Mesendoderm (in vitro differentiated cells): Measurements from ENCODE around the gene CTNNA2.

Experiments
- DNase-seq: peaks from one replicate; pipeline ENCODE4 v3.0.0; 2013
- H2AK5ac ChIP-seq: 2 replicates; pipeline ENCODE4 v1.6.1; 2013; ENCODE audit warnings: low read length, inconsistent platforms
- H2BK120ac ChIP-seq: 2 replicates; pipeline ENCODE4 v1.6.1; 2013; ENCODE audit warnings: low read depth, mild to moderate bottlenecking, low read length, moderate library complexity, mixed read lengths
- H2BK15ac ChIP-seq: replicated peaks from 2 replicates; pipeline ENCODE4 v1.6.1; 2013; ENCODE audit warnings: low read depth, mild to moderate bottlenecking, moderate library complexity
- H2BK5ac ChIP-seq: 2 replicates; pipeline ENCODE4 v1.6.1; 2013; ENCODE audit warnings: low read length, inconsistent platforms
- H3K18ac ChIP-seq: 2 replicates; pipeline ENCODE4 v1.6.1; 2013; ENCODE audit warnings: mild to moderate bottlenecking, low read length, mixed read lengths
- H3K23ac ChIP-seq: one replicate; pipeline ENCODE4 v1.6.1; 2013; ENCODE audit warnings: low read length
- H3K27ac ChIP-seq: 2 replicates; pipeline ENCODE4 v1.5.1; 2013; ENCODE audit warnings: low read depth, mild to moderate bottlenecking, inconsistent platforms, low read length, moderate library complexity
- H3K27me3 ChIP-seq: 2 replicates; pipeline ENCODE4 v1.6.1; 2013; ENCODE audit warnings: low read length, control low read depth, mild to moderate bottlenecking, inconsistent platforms; ENCODE audit not compliant: insufficient read depth, poor library complexity
- H3K36me3 ChIP-seq: 2 replicates; pipeline ENCODE4 v1.6.1; 2013; ENCODE audit warnings: low read length, inconsistent platforms; ENCODE audit not compliant: control insufficient read depth, insufficient read depth
- H3K4ac ChIP-seq: one replicate; pipeline ENCODE4 v1.6.1; 2013; ENCODE audit warnings: low read depth, mild to moderate bottlenecking, low read length, moderate library complexity
- H3K4me1 ChIP-seq: 2 replicates; pipeline ENCODE4 v1.6.1; 2013; ENCODE audit warnings: low read depth, low read length, inconsistent platforms; ENCODE audit not compliant: control insufficient read depth
- H3K4me2 ChIP-seq: 2 replicates; pipeline ENCODE4 v1.6.1; 2013; ENCODE audit warnings: low read length
- H3K4me3 ChIP-seq: 2 replicates; pipeline ENCODE4 v1.5.1; 2013; ENCODE audit warnings: mild to moderate bottlenecking, low read length
- H3K56ac ChIP-seq: one replicate; pipeline ENCODE4 v1.6.1; 2013; ENCODE audit warnings: low read length
- H3K79me1 ChIP-seq: 2 replicates; pipeline ENCODE4 v1.6.1; 2013; ENCODE audit warnings: low read length, inconsistent platforms
- H3K79me2 ChIP-seq: 2 replicates; pipeline ENCODE4 v1.6.1; 2013; ENCODE audit warnings: mild to moderate bottlenecking, low read length; ENCODE audit not compliant: control insufficient read depth, insufficient read depth
- H3K9ac ChIP-seq: 2 replicates; pipeline ENCODE4 v1.6.1; 2013; ENCODE audit warnings: low read length, inconsistent platforms
- H4K5ac ChIP-seq: one replicate; pipeline ENCODE4 v1.6.1; 2013; ENCODE audit warnings: low read length
- H4K8ac ChIP-seq: one replicate; pipeline ENCODE4 v1.6.1; 2013; ENCODE audit warnings: low read depth, mild to moderate bottlenecking, control low read depth, low read length, moderate library complexity
- WGBS: extraction: QIAGEN DNeasy Blood & Tissue Kit; methylation state at CpG from one replicate; pipeline ENCODE4 v1.1.7; 2013; ENCODE audit warnings: low lambda C conversion rate, missing lambda C conversion rate; ENCODE audit not compliant: insufficient coverage; ENCODE audit errors: extremely low coverage; 5-methylcytosine and 5-hydroxymethylcytosine counted together

CTNNA2 gene

DNA sequence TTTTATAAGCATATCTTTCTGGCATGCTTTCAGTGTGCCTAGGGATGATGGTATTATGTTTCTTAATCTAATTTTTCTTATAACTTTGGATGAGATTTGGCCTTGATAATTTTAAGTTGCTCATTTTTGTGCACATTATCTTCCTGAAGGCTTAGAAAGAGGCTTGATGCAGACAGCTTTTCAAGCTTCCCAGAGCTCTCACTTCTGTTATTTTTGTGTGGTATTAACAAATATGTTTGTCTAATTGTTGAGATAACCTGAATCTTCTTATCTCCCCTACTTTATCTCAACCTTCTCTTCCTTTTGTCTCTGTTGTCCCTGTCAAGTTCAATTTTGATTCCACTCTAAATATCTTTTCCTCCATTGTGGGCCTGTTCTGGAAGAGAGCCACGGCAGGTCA, 904.9 kb downstream of the CTNNA2 start:
- Histone ChIP-seq H2AK5ac (no peak overlapping the region), H3K79me2 (no peaks in the 10 kb centered on the region), H4K5ac (no peak overlapping the region), H4K8ac (no peak overlapping the region), H3K27ac (no peak overlapping the region), H2BK120ac (no peak overlapping the region), H3K4me3 (no peak overlapping the region), H3K56ac (no peak overlapping the region), H3K23ac (no peak overlapping the region), H3K79me1 (no peaks in the 10 kb centered on the region), H3K4ac (no peak overlapping the region), H3K4me2 (no peak overlapping the region), H3K9ac (no peak overlapping the region), H3K36me3 (no peaks in the 10 kb centered on the region), H3K18ac (no peak overlapping the region), H2BK5ac (no peak overlapping the region), H2BK15ac (no peak overlapping the region), H3K27me3 (no peaks in the 10 kb centered on the region), H3K4me1 (no peaks in the 10 kb centered on the region)
- DNase-seq: no peak
- no CpG with 5 or more reads among the region's 1 CpG for WGBS

DNA sequence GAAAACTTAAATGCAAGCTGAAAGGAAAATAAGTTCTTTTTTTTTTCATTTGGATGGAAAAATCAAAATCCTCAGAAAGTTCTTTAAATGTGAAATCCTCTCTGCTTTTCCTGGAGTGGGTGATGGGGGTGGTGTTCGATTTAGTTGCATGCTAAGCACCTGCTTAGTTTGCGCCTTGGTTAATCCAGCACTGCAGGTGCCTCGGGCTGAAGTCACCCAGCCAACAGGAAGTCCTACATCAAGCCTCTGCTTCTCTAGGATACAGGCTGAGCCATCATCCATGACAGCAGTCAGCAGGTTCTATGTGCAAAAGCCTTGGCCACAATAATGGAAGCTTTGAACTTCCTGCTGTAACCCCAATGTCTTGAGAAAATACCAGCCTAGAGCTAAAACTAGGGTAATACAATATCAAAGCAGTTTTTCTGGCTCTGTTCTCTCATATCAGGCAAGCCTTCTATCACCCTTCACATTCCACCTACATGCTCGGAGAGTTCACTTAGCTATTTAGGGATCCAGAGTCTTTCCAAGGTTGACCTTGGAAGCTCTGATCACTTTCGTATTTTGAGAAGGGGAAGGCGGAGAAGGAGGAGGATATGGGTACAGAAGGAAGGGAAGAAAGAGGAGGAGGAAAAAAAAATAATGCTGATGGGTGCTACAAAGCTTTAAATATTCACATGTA, 907.8 kb downstream of the CTNNA2 start:
- H3K4me2 ChIP-seq: no peak overlapping the region
- H3K27ac ChIP-seq: no peak overlapping the region
- H2AK5ac ChIP-seq: no peak overlapping the region
- H3K9ac ChIP-seq: no peak overlapping the region
- H4K5ac ChIP-seq: no peak overlapping the region
- no peak overlapping the region for H3K4ac ChIP-seq
- no peak overlapping the region for H2BK120ac ChIP-seq
- no peaks in the 10 kb centered on the region for H3K27me3 ChIP-seq
- no peaks in the 10 kb centered on the region for H3K79me1 ChIP-seq
- H3K4me1 ChIP-seq: no peaks in the 10 kb centered on the region
- no peaks in the 10 kb centered on the region for H3K36me3 ChIP-seq
- H2BK15ac ChIP-seq: no peak overlapping the region
- no peak overlapping the region for H3K18ac ChIP-seq
- H4K8ac ChIP-seq: no peak overlapping the region
- no peak overlapping the region for H3K4me3 ChIP-seq
- WGBS: no CpG with 5 or more reads among the region's 6 CpGs
- H3K79me2 ChIP-seq: no peaks in the 10 kb centered on the region
- DNase-seq: no peak
- no peak overlapping the region for H3K23ac ChIP-seq
- H3K56ac ChIP-seq: no peak overlapping the region
- no peak overlapping the region for H2BK5ac ChIP-seq

GRCh38 chr2:80429251-80429650, 916.4 kb downstream of the CTNNA2 start:
- no CpG with 5 or more reads among the region's 2 CpGs for WGBS
- H4K8ac ChIP-seq: no peak overlapping the region
- no peak overlapping the region for H3K9ac ChIP-seq
- H3K18ac ChIP-seq: no peak overlapping the region
- H3K4me3 ChIP-seq: no peak overlapping the region
- no peak overlapping the region for H3K27ac ChIP-seq
- H3K79me1 ChIP-seq: no peaks in the 10 kb centered on the region
- no peak overlapping the region for H3K56ac ChIP-seq
- no peak overlapping the region for H3K4me2 ChIP-seq
- H2BK120ac ChIP-seq: no peak overlapping the region
- H3K4ac ChIP-seq: no peak overlapping the region
- no peak overlapping the region for H3K23ac ChIP-seq
- no peaks in the 10 kb centered on the region for H3K36me3 ChIP-seq
- peak; percentile 9 for DNase-seq
- no peaks in the 10 kb centered on the region for H3K27me3 ChIP-seq
- H2BK15ac ChIP-seq: no peak overlapping the region
- no peaks in the 10 kb centered on the region for H3K79me2 ChIP-seq
- no peak overlapping the region for H2AK5ac ChIP-seq
- no peak overlapping the region for H2BK5ac ChIP-seq
- no peak overlapping the region for H4K5ac ChIP-seq
- H3K4me1 ChIP-seq: no peaks in the 10 kb centered on the region

- Histone ChIP-seq H2AK5ac (no peak overlapping the region), H3K4me2 (no peak overlapping the region), H4K8ac (no peak overlapping the region), H3K23ac (no peak overlapping the region), H3K9ac (no peak overlapping the region), H3K27ac (no peak overlapping the region), H3K79me2 (no peaks in the 10 kb centered on the region), H2BK5ac (no peak overlapping the region), H3K79me1 (no peaks in the 10 kb centered on the region), H2BK120ac (no peak overlapping the region), H3K4me1 (no peaks in the 10 kb centered on the region), H3K36me3 (no peaks in the 10 kb centered on the region), H3K4ac (no peak overlapping the region), H4K5ac (no peak overlapping the region), H3K4me3 (no peak overlapping the region), H3K56ac (no peak overlapping the region), H2BK15ac (no peak overlapping the region), H3K27me3 (no peaks in the 10 kb centered on the region), H3K18ac (no peak overlapping the region)
- WGBS: no CpG with 5 or more reads among the region's 5 CpGs
- DNase-seq: peak; percentile 40
Observed at GRCh38 chr2:80437959-80438358, 925.1 kb downstream of the CTNNA2 start.

- H4K8ac ChIP-seq: no peak overlapping the region
- H3K4ac ChIP-seq: no peak overlapping the region
- H3K56ac ChIP-seq: no peak overlapping the region
- H3K9ac ChIP-seq: no peak overlapping the region
- DNase-seq: no peak
- H3K4me1 ChIP-seq: no peaks in the 10 kb centered on the region
- no peak overlapping the region for H3K27ac ChIP-seq
- no peak overlapping the region for H3K4me3 ChIP-seq
- no peaks in the 10 kb centered on the region for H3K79me2 ChIP-seq
- no peak overlapping the region for H2BK5ac ChIP-seq
- no peak overlapping the region for H3K18ac ChIP-seq
- no peak overlapping the region for H2BK120ac ChIP-seq
- no peaks in the 10 kb centered on the region for H3K36me3 ChIP-seq
- H3K23ac ChIP-seq: no peak overlapping the region
- no peak overlapping the region for H2AK5ac ChIP-seq
- no peak overlapping the region for H4K5ac ChIP-seq
- H2BK15ac ChIP-seq: no peak overlapping the region
- H3K27me3 ChIP-seq: no peaks in the 10 kb centered on the region
- no peaks in the 10 kb centered on the region for H3K79me1 ChIP-seq
- WGBS: no CpG with 5 or more reads among the region's 2 CpGs
- H3K4me2 ChIP-seq: no peak overlapping the region
Observed at GRCh38 chr2:80438686-80439085, 925.8 kb downstream of the CTNNA2 start.

GRCh38 chr2:80454628-80455027, 941.8 kb downstream of the CTNNA2 start:
- DNase-seq: peak; percentile 1
- Histone ChIP-seq H3K9ac (no peak overlapping the region), H3K56ac (no peak overlapping the region), H3K27me3 (no peaks in the 10 kb centered on the region), H3K4me2 (no peak overlapping the region), H3K4me3 (no peak overlapping the region), H3K23ac (no peak overlapping the region), H2BK15ac (no peak overlapping the region), H3K79me2 (no peaks in the 10 kb centered on the region), H3K79me1 (no peaks in the 10 kb centered on the region), H3K18ac (no peak overlapping the region), H4K8ac (peak overlapping the region; percentile 95), H3K27ac (no peak overlapping the region), H2AK5ac (no peak overlapping the region), H3K4ac (no peak overlapping the region), H3K36me3 (no peaks in the 10 kb centered on the region), H2BK120ac (no peak overlapping the region), H3K4me1 (peaks cover 3% of the 10 kb centered on the region), H2BK5ac (no peak overlapping the region), H4K5ac (no peak overlapping the region)
- WGBS: no CpG with 5 or more reads among the region's 7 CpGs
